HG03342 (cell line): ENCODE data around the gene MIX23.

Experiments used
- ATAC-seq: cut with Tn5 transposase; IDR thresholded peaks from one replicate; pipeline ENCODE4 v1.9.1; 2021; ENCODE audit warnings: mild to moderate bottlenecking, moderate library complexity; ENCODE audit not compliant: unreplicated experiment

Gene MIX23

GRCh38 chr3:122392868-122393844, 10.1 kb upstream of the MIX23 start:
- no peak for ATAC-seq

GRCh38 chr3:122391681-122392446, 8.8 kb upstream of the MIX23 start:
- ATAC-seq: no peak

GRCh38 chr3:122390665-122391064, 7.6 kb upstream of the MIX23 start:
- ATAC-seq: no peak

- no peak for ATAC-seq
These were observed 6.9 kb upstream of the MIX23 start for GRCh38 chr3:122389892-122390291.

- ATAC-seq: no peak
These were observed 6.2 kb upstream of the MIX23 start for GRCh38 chr3:122389197-122389596.

- no peak for ATAC-seq
These were observed 4.7 kb upstream of the MIX23 start for GRCh38 chr3:122387709-122388108.

- peak; percentile 92 for ATAC-seq
These were observed 1.0 kb upstream of the MIX23 start, which contains the start of gene FAM162A for GRCh38 chr3:122383771-122384697. TSS of gene FAM162A (plus strand) at chr3:122384182. CDS start at chr3:122384266, 84 bp downstream.

GRCh38 chr3:122377975-122378374, 5.1 kb downstream of the MIX23 start:
- ATAC-seq: no peak

- ATAC-seq: no peak
These were observed 9.0 kb downstream of the MIX23 start for GRCh38 chr3:122374034-122374433.

GRCh38 chr3:122366379-122366749, 16.7 kb downstream of the MIX23 start:
- no peak for ATAC-seq

- ATAC-seq: peak; percentile 74
These were observed 17.3 kb downstream of the MIX23 start for GRCh38 chr3:122365582-122366378.

- peak; percentile 16 for ATAC-seq
These were observed 18.0 kb downstream of the MIX23 start for GRCh38 chr3:122365073-122365472.

GRCh38 chr3:122364490-122364889, 18.5 kb downstream of the MIX23 start:
- no peak for ATAC-seq

GRCh38 chr3:122362026-122362425, 21.0 kb downstream of the MIX23 start:
- no peak for ATAC-seq

GRCh38 chr3:122358703-122359032, 24.4 kb downstream of the MIX23 start:
- no peak for ATAC-seq

- ATAC-seq: no peak
These were observed 25.0 kb downstream of the MIX23 start for GRCh38 chr3:122357828-122358702.

GRCh38 chr3:122356402-122356801, 26.6 kb downstream of the MIX23 start:
- no peak for ATAC-seq

GRCh38 chr3:122355612-122356011, 27.4 kb downstream of the MIX23 start:
- no peak for ATAC-seq

GRCh38 chr3:122353893-122354401, 29.1 kb downstream of the MIX23 start:
- ATAC-seq: no peak
